ENCODE data around the gene INSYN1.

- TF ChIP-seq EP300 (IDR thresholded peaks at IDR 0.05) (no peak), CTCF (IDR thresholded peaks at IDR 0.05) (no peak), POLR2A (IDR thresholded peaks at IDR 0.05) (no peak), POLR2AphosphoS5 (IDR thresholded peaks at IDR 0.05) (no peak)
These were observed 46.3 kb upstream of the INSYN1 start for GRCh38 chr15:73799466-73799865.
